H1 (cell line): ENCODE data around the gene COL28A1. TPM values are rescaled to one million over a fixed set of nuclear protein-coding genes. Genes with fewer than 3 reads are reported as not detected.

ENCODE experiments used
- CTCF ChIA-PET: fragments of 300-600 bp; sonication (Branson Sonifier 250); formaldehyde crosslinking; loops from one replicate; lab custom pipeline; 2021; ENCODE audit not compliant: partially characterized antibody; lab: Charles Lee
- POLR2A ChIA-PET: fragments of 300-600 bp; sonication (Branson Sonifier 250); formaldehyde crosslinking; loops from one replicate; lab custom pipeline; 2021; ENCODE audit warnings: inconsistent platforms; ENCODE audit not compliant: partially characterized antibody; lab: Charles Lee
- DNase-seq, 2 experiments: peaks; one replicate each; pipeline versions ENCODE4 v3.0.0 to v3.0.0-alpha.2; 2010 to 2022; ENCODE audit warnings: low spot score in 2 of 2, low read depth in 1 of 2, mixed read lengths in 1 of 2
- FAIRE-seq: peaks from 2 replicates; lab custom pipeline; 2011; peaks lifted over from hg19 to GRCh38; lab: Jason Lieb, UNC
- H2AFZ ChIP-seq: 2 replicates; pipeline ENCODE4 v1.8.1; 2012; ENCODE audit warnings: low read length, inconsistent platforms
- H2AK5ac ChIP-seq: 2 replicates; pipeline ENCODE4 v1.6.1; 2013; ENCODE audit warnings: low read depth, low read length
- H2BK120ac ChIP-seq: replicated peaks from 2 replicates; pipeline ENCODE3; 2013; ENCODE audit warnings: low read depth, low read length, inconsistent platforms
- H2BK12ac ChIP-seq: 2 replicates; pipeline ENCODE4 v1.6.1; 2013; ENCODE audit warnings: low read depth, low read length
- H2BK15ac ChIP-seq: 2 replicates; pipeline ENCODE4 v1.6.1; 2013; ENCODE audit warnings: low read length
- H2BK20ac ChIP-seq: 2 replicates; pipeline ENCODE4 v1.6.1; 2013; ENCODE audit warnings: low read length
- H2BK5ac ChIP-seq: 2 replicates; pipeline ENCODE4 v1.6.1; 2013; ENCODE audit warnings: low read depth, low read length
- H3K14ac ChIP-seq: 2 replicates; pipeline ENCODE4 v1.6.1; 2013; ENCODE audit warnings: inconsistent platforms; ENCODE audit not compliant: insufficient read length
- H3K18ac ChIP-seq: 2 replicates; pipeline ENCODE4 v1.6.1; 2013; ENCODE audit warnings: low read length; ENCODE audit errors: extremely low read depth
- H3K23ac ChIP-seq: 2 replicates; pipeline ENCODE4 v1.6.1; 2013; ENCODE audit warnings: inconsistent platforms; ENCODE audit not compliant: insufficient read length
- H3K23me2 ChIP-seq: 2 replicates; pipeline ENCODE4 v1.6.1; 2013; ENCODE audit warnings: low read depth, low read length
- H3K27ac ChIP-seq: 2 replicates; pipeline ENCODE4 v1.6.1; 2011; ENCODE audit warnings: low read depth, low read length, inconsistent platforms
- H3K27me3 ChIP-seq, 4 experiments: replicated peaks in 1 of 4; 1 replicate in 1 of 4; 2 replicates in 3 of 4; pipeline versions ENCODE4 v1.6.1 to v1.8.1; 2011 to 2013; ENCODE audit warnings: low read length in 3 of 4, mild to moderate bottlenecking in 3 of 4, inconsistent platforms in 2 of 4, mixed read lengths in 2 of 4, moderate library complexity in 1 of 4; ENCODE audit not compliant: control insufficient read depth in 3 of 4, insufficient read depth in 3 of 4; ENCODE audit errors: extremely low read depth in 1 of 4
- H3K36me3 ChIP-seq, 4 experiments: 2 replicates each; pipeline versions ENCODE4 v1.6.1 to v1.8.1; 2011 to 2013; ENCODE audit warnings: mild to moderate bottlenecking in 4 of 4, low read length in 3 of 4, moderate library complexity in 2 of 4, control low read depth in 1 of 4, inconsistent platforms in 1 of 4; ENCODE audit not compliant: insufficient read depth in 4 of 4, control insufficient read depth in 2 of 4
- H3K4ac ChIP-seq: replicated peaks from 2 replicates; pipeline ENCODE3; 2013; ENCODE audit warnings: low read length, low read depth, mixed read lengths, inconsistent platforms; ENCODE audit not compliant: insufficient read length
- H3K4me1 ChIP-seq, 4 experiments: replicated peaks in 1 of 4; 1 replicate in 1 of 4; 2 replicates in 3 of 4; pipeline versions ENCODE4 v1.6.1 to v1.8.1; 2011 to 2013; ENCODE audit warnings: low read length in 3 of 4, inconsistent platforms in 2 of 4, mixed read lengths in 1 of 4; ENCODE audit not compliant: insufficient read depth in 4 of 4, control insufficient read depth in 3 of 4
- H3K4me2 ChIP-seq, 2 experiments: 2 replicates each; pipeline versions ENCODE4 v1.6.1 to v1.8.1; 2011 to 2013; ENCODE audit warnings: low read depth in 2 of 2, low read length in 2 of 2, control low read depth in 1 of 2, inconsistent platforms in 1 of 2, mild to moderate bottlenecking in 1 of 2; ENCODE audit not compliant: insufficient read depth in 1 of 2
- H3K4me3 ChIP-seq, 4 experiments: fragments of 200-600, 300-600 bp in 1 of 4; sonication (generic), shearing (Covaris generic), sonication (Bioruptor Twin) in 1 of 4; 2 replicates each; pipeline versions ENCODE4 v1.5.1 to v1.8.1; 2011 to 2016; ENCODE audit warnings: low read length in 4 of 4, low read depth in 3 of 4, control low read depth in 2 of 4, inconsistent platforms in 2 of 4, mild to moderate bottlenecking in 2 of 4, mixed read lengths in 1 of 4, moderate library complexity in 1 of 4; ENCODE audit not compliant: insufficient read depth in 2 of 4; ENCODE audit errors: extremely low read depth in 1 of 4
- H3K56ac ChIP-seq: replicated peaks from 2 replicates; pipeline ENCODE3; 2013; ENCODE audit warnings: low read depth, mild to moderate bottlenecking, mixed read lengths, low read length, inconsistent platforms; ENCODE audit not compliant: insufficient read length
- H3K79me1 ChIP-seq: 2 replicates; pipeline ENCODE4 v1.6.1; 2013; ENCODE audit warnings: low read depth, low read length, control low read depth
- H3K79me2 ChIP-seq, 2 experiments: 2 replicates each; pipeline versions ENCODE4 v1.6.1 to v1.8.1; 2012 to 2013; ENCODE audit warnings: low read length in 2 of 2, mild to moderate bottlenecking in 2 of 2, inconsistent platforms in 1 of 2; ENCODE audit not compliant: insufficient read depth in 2 of 2, control insufficient read depth in 1 of 2
- H3K9ac ChIP-seq, 4 experiments: replicated peaks in 1 of 4; 1 replicate in 1 of 4; 2 replicates in 3 of 4; pipeline versions ENCODE4 v1.6.1 to v1.8.1; 2011 to 2013; ENCODE audit warnings: low read depth in 3 of 4, low read length in 3 of 4, control low read depth in 2 of 4, mild to moderate bottlenecking in 2 of 4, moderate library complexity in 2 of 4, inconsistent platforms in 1 of 4; ENCODE audit errors: extremely low read depth in 1 of 4
- H3K9me3 ChIP-seq, 2 experiments: 2 replicates each; pipeline versions ENCODE4 v1.6.1 to v1.8.1; 2012 to 2013; ENCODE audit warnings: mild to moderate bottlenecking in 2 of 2, moderate library complexity in 2 of 2, control low read depth in 1 of 2, inconsistent platforms in 1 of 2, low read depth in 1 of 2, low read length in 1 of 2, mixed read lengths in 1 of 2; ENCODE audit not compliant: insufficient read depth in 2 of 2
- H4K20me1 ChIP-seq, 2 experiments: replicated peaks in 1 of 2; 2 replicates each; pipeline versions ENCODE3 to v1.8.1; 2011 to 2013; ENCODE audit warnings: inconsistent platforms in 2 of 2, low read length in 2 of 2, mild to moderate bottlenecking in 1 of 2; ENCODE audit not compliant: insufficient read depth in 2 of 2, control insufficient read depth in 1 of 2
- H4K5ac ChIP-seq: 2 replicates; pipeline ENCODE4 v1.6.1; 2013; ENCODE audit warnings: low read length, low read depth, mixed read lengths, inconsistent platforms; ENCODE audit not compliant: insufficient read length
- H4K8ac ChIP-seq: 2 replicates; pipeline ENCODE4 v1.8.0; 2013; ENCODE audit warnings: mild to moderate bottlenecking, moderate library complexity, low read length, inconsistent platforms; ENCODE audit not compliant: insufficient read depth; ENCODE audit errors: extremely low read depth
- H4K91ac ChIP-seq: replicated peaks from 2 replicates; pipeline ENCODE3; 2013; ENCODE audit warnings: low read length, mixed read lengths, inconsistent platforms; ENCODE audit not compliant: insufficient read length
- CTCF ChIP-seq, 3 experiments: IDR thresholded peaks; 1 replicate in 2 of 3; 2 replicates in 1 of 3; pipeline versions ENCODE4 v1.5.1 to v1.6.1; 2011; ENCODE audit warnings: low read length in 3 of 3, mild to moderate bottlenecking in 3 of 3, inconsistent platforms in 2 of 3, low read depth in 1 of 3, moderate library complexity in 1 of 3; ENCODE audit not compliant: insufficient read depth in 1 of 3; ENCODE audit errors: control extremely low read depth in 1 of 3
- EP300 ChIP-seq, 2 experiments: IDR thresholded peaks; 1 replicate in 1 of 2; 2 replicates in 1 of 2; pipeline ENCODE4 v1.6.1; 2011 to 2012; ENCODE audit warnings: low read depth in 2 of 2, low read length in 2 of 2, mild to moderate bottlenecking in 2 of 2, borderline replicate concordance in 1 of 2, inconsistent platforms in 1 of 2, moderate library complexity in 1 of 2
- RAD21 ChIP-seq, 2 experiments: IDR thresholded peaks in 1 of 2; conservative IDR thresholded peaks in 1 of 2; 2 replicates each; pipeline ENCODE4 v1.6.1; 2011; ENCODE audit warnings: low read depth in 2 of 2, low read length in 2 of 2, improper control_type of control experiment in 1 of 2, inconsistent platforms in 1 of 2, mild to moderate bottlenecking in 1 of 2, moderate library complexity in 1 of 2
- YY1 ChIP-seq: IDR thresholded peaks from 2 replicates; pipeline ENCODE4 v1.6.1; 2011; ENCODE audit warnings: low read depth, mild to moderate bottlenecking, low read length
- WGBS, 2 experiments: shearing (Covaris generic) in 1 of 2; methylation state at CpG; one replicate each; pipeline versions ENCODE4 v1.1.6 to v1.1.7; 2013 to 2015; ENCODE audit warnings: low lambda C conversion rate in 2 of 2, mixed read lengths in 2 of 2, inconsistent platforms in 1 of 2, low coverage in 1 of 2, missing lambda C conversion rate in 1 of 2; ENCODE audit not compliant: insufficient replicate concordance in 2 of 2, insufficient coverage in 1 of 2, insufficient read length in 1 of 2; ENCODE audit errors: extremely low coverage in 1 of 2, missing lambda C conversion rate in 1 of 2; 5-methylcytosine and 5-hydroxymethylcytosine counted together
- polyA plus RNA-seq, 7 experiments: library from polyadenylated mRNA; depleted of rRNA in 3 of 7; stranded (reverse) in 5 of 7; unstranded in 2 of 7; fragments of >200 nt in 5 of 7; fragments of 200-250 nt in 2 of 7; gene quantifications; 1 replicate in 5 of 7; 2 replicates in 1 of 7; 4 replicates in 1 of 7; pipeline versions ENCODE4 v1.2.1 to v1.2.3, GENCODE V29; 2011 to 2013; ENCODE audit warnings: missing spikeins in 2 of 7, mixed read lengths in 2 of 7
- total RNA-seq: library from RNA; stranded (reverse); fragmentation: NEBNext Ultra II Directional; extraction: Animal tissue kit (Norgen Biotek cat#: 25700); gene quantifications from 2 replicates; pipeline ENCODE4 v1.2.1, GENCODE V29; 2021

Gene COL28A1
- total and polyA plus RNA-seq, 2 of the 8 experiments (the other 6 are each of a cell fraction or from before 2014, with no cell fraction given) = 0.22 to 0.38 TPM

- 64% methylated on average over 14 of the region's 14 CpGs; no CpG with 5 or more reads in 1 of the 2 experiments for WGBS, 2 experiments
- DNase-seq (peak; percentile 19 to 59), FAIRE-seq (peak; percentile 87)
- peaks cover 0 to 4% (median 0%) of the 10 kb centered on the region in 4 experiments; a peak in 1 of 7 replicates for H3K4me1 ChIP-seq
- H3K27me3 ChIP-seq = no peaks in the 10 kb centered on the region
- H3K4ac ChIP-seq = no peak overlapping the region
- no peak overlapping the region for H4K91ac ChIP-seq
- H3K9ac ChIP-seq = no peak overlapping the region
- H2BK5ac ChIP-seq = no peak overlapping the region
- H2BK12ac ChIP-seq = no peak overlapping the region
- H4K5ac ChIP-seq = no peak overlapping the region
- no peaks in the 10 kb centered on the region for H3K79me2 ChIP-seq
- H3K27ac ChIP-seq = no peak overlapping the region
- no peak overlapping the region for H4K8ac ChIP-seq
- peak overlapping the region; percentile 31 for H2BK120ac ChIP-seq
- H3K4me2 ChIP-seq = no peak overlapping the region
- no peak overlapping the region for H2BK20ac ChIP-seq
- no peaks in the 10 kb centered on the region for H3K36me3 ChIP-seq
- no peak overlapping the region for H2AK5ac ChIP-seq
- H3K56ac ChIP-seq = no peak overlapping the region
- no peaks in the 10 kb centered on the region for H4K20me1 ChIP-seq
- no peak overlapping the region for H3K14ac ChIP-seq
- H3K4me3 ChIP-seq = no peak overlapping the region
- no peak overlapping the region for H3K18ac ChIP-seq
- H3K79me1 ChIP-seq = no peaks in the 10 kb centered on the region
- ChIA-PET POLR2A (interaction anchor here (0.5 kb wide), 1 partner anchor 414 kb away, joined by 3 read pairs; no protein-coding TSS in a partner anchor), CTCF (interaction anchor here (0.6 to 5.0 kb wide), 29 partner anchors 8 to 611 kb away, joined by 3 to 22 read pairs (median 3); partner anchors contain the start of genes C1GALT1 and UMAD1)
- no peak overlapping the region; the same call in 1 of the 2 replicates for H2AFZ ChIP-seq
- no peak overlapping the region for H3K23ac ChIP-seq
- no peaks in the 10 kb centered on the region for H3K9me3 ChIP-seq
- H3K23me2 ChIP-seq = no peaks in the 10 kb centered on the region
- H2BK15ac ChIP-seq = no peak overlapping the region
- TF ChIP-seq EP300 (IDR thresholded peaks at IDR 0.05; ENCODE audit: borderline replicate concordance in 1 of 2, low read depth in 2 of 2, low read length in 2 of 2) = no peak
- TF ChIP-seq YY1 = peak; percentile 74; the same call in 1 of the 2 replicates
- peak; percentile 67 to 83 (median 79) for TF ChIP-seq CTCF (IDR thresholded peaks at IDR 0.05; ENCODE audit: control extremely low read depth in 1 of 3, insufficient read depth in 1 of 3, low read depth in 1 of 3, low read length in 3 of 3)
- TF ChIP-seq RAD21 (IDR thresholded peaks at IDR 0.05 in 1 of 2, conservative IDR thresholded peaks at IDR 0.05 in 1 of 2; ENCODE audit: low read depth in 2 of 2, low read length in 2 of 2) = peak; percentile 95
Observed at GRCh38 chr7:7424151-7424873, 111.4 kb downstream of the COL28A1 start.
